GM10248 (cell line): ENCODE results near the gene SRPRB.

Experiments
- CTCF ChIA-PET: fragments of 300-600 bp; sonication (Branson Sonifier 250); formaldehyde crosslinking; extraction: SDS; loops from one replicate; lab custom pipeline; 2021; ENCODE audit warnings: antibody characterized with exemption; lab: Yijun Ruan, JAX
- POLR2A ChIA-PET: fragments of 350-650 bp; sonication (Branson Sonifier 250); formaldehyde crosslinking; extraction: SDS; loops from one replicate; lab custom pipeline; 2020; ENCODE audit warnings: antibody characterized with exemption; lab: Yijun Ruan, JAX
- DNase-seq: peaks from one replicate; pipeline ENCODE4 v3.0.0; 2012; ENCODE audit errors: extremely low spot score
- TF ChIP-seq, protein P1 (sequence below): IDR thresholded peaks from 2 replicates; pipeline ENCODE4 v1.5.1; 2012; ENCODE audit warnings: mild to moderate bottlenecking, low read depth; ENCODE audit errors: extremely low read depth, missing control alignments, control extremely low read depth

Gene SRPRB, protein sequence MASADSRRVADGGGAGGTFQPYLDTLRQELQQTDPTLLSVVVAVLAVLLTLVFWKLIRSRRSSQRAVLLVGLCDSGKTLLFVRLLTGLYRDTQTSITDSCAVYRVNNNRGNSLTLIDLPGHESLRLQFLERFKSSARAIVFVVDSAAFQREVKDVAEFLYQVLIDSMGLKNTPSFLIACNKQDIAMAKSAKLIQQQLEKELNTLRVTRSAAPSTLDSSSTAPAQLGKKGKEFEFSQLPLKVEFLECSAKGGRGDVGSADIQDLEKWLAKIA

DNA sequence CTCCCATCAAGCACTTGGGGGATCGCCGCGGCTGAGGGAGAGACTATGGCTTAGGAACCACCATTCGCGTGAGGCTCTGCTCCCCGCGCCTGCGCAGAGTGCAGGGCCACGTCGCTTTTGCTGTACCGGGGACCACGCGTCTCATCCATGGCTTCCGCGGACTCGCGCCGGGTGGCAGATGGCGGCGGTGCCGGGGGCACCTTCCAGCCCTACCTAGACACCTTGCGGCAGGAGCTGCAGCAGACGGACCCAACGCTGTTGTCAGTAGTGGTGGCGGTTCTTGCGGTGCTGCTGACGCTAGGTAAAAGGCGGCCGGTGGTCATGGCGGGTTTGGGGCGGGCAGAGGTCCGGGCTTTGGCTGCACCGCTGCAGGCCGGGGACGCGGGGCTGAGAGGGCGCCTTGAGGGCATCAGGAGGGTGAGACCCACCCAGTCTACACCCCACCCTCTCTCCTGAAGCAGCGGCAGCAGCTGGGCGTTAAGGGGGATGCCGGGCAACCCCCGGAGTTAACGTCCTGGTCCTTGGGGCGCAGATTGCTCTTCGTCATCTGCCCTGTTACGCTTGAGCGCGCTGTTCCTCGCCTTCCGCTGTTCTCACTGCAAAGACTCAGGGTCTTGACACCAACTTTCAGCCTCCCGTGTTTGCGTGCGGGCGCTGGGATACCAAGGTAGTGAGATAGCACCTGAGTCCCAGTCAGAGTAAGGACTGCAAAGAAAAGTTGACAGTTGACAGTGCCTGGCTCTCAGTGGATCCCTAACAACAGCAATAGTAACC lies at the start of gene SRPRB:
TSS of gene SRPRB (plus strand) at position 114 of the 774 bp plus-strand sequence. CDS start at position 148, 34 bp downstream.
- DNase-seq = peak; percentile 98
- POLR2A ChIA-PET = no interaction called here
- TF ChIP-seq, protein P1, sequence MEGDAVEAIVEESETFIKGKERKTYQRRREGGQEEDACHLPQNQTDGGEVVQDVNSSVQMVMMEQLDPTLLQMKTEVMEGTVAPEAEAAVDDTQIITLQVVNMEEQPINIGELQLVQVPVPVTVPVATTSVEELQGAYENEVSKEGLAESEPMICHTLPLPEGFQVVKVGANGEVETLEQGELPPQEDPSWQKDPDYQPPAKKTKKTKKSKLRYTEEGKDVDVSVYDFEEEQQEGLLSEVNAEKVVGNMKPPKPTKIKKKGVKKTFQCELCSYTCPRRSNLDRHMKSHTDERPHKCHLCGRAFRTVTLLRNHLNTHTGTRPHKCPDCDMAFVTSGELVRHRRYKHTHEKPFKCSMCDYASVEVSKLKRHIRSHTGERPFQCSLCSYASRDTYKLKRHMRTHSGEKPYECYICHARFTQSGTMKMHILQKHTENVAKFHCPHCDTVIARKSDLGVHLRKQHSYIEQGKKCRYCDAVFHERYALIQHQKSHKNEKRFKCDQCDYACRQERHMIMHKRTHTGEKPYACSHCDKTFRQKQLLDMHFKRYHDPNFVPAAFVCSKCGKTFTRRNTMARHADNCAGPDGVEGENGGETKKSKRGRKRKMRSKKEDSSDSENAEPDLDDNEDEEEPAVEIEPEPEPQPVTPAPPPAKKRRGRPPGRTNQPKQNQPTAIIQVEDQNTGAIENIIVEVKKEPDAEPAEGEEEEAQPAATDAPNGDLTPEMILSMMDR = no peak
- CTCF ChIA-PET = interaction anchor here (1.1 to 1.9 kb wide), 2 partner anchors 11 to 12 kb away, joined by 3 to 10 read pairs; no protein-coding TSS in a partner anchor

DNA sequence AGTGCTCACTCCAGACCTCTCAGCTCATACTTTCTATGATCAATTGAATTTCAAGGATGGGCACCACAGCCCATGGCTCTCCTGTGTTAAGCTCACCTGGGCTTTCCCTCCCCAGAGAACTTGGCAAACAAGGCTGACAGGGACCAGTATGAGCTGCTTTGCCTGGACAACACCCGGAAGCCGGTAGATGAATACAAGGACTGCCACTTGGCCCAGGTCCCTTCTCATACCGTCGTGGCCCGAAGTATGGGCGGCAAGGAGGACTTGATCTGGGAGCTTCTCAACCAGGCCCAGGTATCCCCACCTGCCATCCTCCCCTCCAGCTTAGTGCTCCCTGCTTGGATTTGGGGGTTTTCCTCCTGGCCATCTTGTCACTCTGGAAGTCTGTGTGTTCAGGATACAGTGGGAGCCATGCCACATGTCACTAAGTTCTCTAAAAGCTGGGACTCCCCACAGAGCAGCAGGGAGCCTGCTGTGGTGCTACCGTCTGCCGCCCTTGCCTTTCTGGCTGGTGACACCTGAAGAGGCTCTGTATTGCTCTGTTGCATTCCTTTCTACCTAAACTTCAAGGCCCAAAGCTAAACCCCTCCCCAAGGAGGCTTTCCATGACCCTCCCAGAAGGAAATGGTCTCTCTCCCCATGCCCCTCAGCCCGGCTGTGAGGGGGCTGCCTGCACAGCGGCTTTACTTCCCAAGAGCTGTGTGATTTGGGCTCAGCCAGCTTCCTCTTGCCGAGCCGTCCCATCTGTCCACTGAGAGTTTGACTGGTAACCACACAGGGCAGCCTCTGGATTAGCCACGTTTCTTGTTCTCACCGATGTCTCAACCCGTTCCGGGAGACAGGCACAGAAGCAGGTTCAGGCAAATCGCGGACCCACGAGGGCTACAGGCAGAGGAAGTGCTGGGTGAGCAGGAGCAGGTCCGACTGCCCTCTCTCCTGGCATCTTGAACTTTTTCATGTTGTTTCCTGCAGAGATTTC lies 48.6 kb upstream of the SRPRB start:
- no peak for DNase-seq
- ChIA-PET POLR2A (no interaction called here), CTCF (interaction anchor here (1.5 kb wide), 1 partner anchor 14 kb away, joined by 4 read pairs; no protein-coding TSS in a partner anchor)
- TF ChIP-seq, protein P1 = no peak

DNA sequence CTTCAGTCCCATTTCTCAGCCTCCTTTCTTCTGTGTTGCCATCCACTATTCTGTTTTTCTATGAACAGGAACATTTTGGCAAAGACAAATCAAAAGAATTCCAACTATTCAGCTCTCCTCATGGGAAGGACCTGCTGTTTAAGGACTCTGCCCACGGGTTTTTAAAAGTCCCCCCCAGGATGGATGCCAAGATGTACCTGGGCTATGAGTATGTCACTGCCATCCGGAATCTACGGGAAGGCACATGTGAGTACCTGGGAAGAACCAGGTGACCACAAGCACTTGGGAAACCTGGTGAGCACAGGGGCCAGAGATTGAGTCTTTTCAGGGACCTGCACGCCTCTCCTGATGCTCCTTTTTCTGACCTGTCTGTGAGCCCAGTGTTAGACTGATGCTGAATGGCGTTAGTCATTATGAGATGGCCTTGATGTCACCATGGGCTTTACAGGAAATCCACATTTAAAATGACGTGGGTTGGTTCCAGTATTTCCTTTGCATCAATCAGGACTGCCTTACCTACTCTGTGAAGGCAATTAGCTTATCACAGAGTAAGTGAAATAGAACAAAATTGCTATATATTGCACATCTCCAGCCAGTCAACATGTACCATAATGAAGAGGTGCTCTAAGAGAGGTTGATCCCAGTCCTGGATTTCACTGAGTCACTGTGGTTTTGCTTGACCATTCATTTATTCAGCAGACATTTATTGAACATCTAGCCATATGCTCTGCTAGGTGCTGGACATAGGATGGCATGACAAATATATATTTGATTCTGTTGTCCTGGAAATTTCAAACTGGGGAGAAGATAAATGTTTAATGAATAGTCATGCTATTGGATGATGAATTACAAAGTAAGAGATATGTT lies 47.7 kb upstream of the SRPRB start:
- DNase-seq = no peak
- TF ChIP-seq, protein P1 = no peak
- POLR2A ChIA-PET = no interaction called here
- CTCF ChIA-PET = no interaction called here

DNA sequence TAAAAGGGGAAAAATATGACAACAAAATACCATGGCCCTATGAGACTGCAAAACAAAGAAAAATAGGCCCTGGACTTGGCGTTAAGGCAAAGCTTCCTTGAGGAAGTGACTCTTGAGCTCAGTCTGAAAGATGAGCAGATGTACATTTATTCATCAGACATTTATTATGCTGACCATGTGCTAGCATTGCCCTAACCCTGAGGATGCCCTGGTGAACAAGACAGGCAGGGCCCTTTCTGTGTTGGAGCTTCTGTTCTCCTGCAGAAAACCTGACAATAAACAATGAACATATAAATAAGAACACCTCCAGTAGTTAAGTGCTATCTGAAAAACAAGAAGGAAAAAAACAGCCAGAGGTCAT lies 47.1 kb upstream of the SRPRB start:
- ChIA-PET CTCF (no interaction called here), POLR2A (no interaction called here)
- TF ChIP-seq, protein P1 = no peak
- no peak for DNase-seq

DNA sequence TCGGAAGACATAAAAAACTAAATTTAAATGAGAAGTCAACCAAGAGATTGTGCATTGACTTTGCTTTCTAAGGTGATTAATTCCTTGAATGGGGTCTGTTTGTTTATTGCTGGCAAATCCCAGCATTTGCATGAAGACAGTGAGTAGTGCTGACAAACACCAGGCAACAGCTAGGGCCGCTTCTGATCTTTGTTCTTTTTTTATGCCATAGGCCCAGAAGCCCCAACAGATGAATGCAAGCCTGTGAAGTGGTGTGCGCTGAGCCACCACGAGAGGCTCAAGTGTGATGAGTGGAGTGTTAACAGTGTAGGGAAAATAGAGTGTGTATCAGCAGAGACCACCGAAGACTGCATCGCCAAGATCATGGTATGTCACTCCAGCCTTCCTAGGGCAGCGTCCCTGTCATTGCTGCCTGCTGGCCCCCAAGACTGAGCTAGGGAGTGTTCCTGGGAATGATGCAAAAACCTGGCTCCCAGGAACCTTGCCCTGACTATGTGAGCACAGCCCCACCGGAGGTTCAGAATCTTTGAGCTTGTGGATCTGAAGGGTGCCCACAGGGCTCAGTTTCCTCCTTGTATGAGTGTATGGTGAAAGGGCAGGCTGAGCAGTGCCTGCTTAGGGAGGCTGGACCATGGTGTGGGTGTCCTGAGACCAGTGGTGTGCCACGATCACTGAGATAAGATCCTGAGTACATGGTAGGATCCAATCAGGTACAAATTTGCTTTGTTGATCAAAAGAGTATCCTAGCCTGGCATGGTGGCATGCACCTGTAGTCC lies 46.5 kb upstream of the SRPRB start:
- DNase-seq = no peak
- POLR2A ChIA-PET = no interaction called here
- TF ChIP-seq, protein P1 = no peak
- CTCF ChIA-PET = no interaction called here
